Nucleus accumbens (tissue), 56 donors: ENCODE measurements around the gene CNDP1.
"Not testable (repeated sequence)": the region's sequence is repeated elsewhere in the genome, so short reads cannot be mapped to it uniquely, and the experiment has no call there.

Experiments used
- DNase-seq, 56 donors: peaks; one replicate each; lab custom pipeline; 2025; lab: John Stamatoyannopoulos, UW

Gene CNDP1

GRCh38 chr18:74519320-74520095, 14.8 kb upstream of the CNDP1 start:
- peak in 7 of 56 donors; percentile 22 to 40 (median 35) for DNase-seq

DNA sequence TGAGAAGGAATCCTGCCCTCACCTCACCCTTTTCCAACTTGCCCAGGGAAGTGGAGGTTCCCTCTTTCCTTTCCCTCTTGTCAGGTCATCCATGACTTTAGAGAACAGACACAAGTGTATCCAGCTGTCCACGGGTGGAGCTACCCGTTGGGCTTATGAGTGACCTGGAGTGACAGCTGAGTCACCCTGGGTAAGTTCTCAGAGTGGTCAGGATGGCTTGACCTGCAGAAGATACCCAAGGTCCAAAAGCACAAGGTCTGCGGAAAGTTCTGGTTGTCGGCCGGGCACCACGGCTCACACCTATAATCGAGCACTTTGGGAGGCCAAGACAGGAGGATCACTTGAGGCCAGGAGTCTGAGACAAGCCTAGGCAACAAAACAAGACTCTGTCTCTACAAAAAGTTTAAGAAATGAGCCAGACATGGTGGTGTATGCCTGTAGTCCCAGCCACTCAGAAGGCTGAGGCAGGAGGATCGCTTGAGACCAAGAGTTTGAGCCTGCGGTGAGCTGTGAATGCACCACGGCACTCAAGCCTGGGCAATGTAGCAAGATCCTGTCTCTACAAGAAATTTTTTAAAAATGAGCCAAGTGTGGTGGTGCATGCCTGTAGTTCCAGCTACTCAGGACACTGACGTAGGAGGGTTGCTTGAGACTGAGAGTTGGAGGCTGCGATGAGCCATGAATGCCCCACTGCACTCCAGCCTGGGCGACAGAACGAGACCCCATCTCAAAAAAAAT, 14.0 kb upstream of the CNDP1 start:
- DNase-seq = no peak

- no peak for DNase-seq
Observed at GRCh38 chr18:74521068-74521725, 13.1 kb upstream of the CNDP1 start.

DNA sequence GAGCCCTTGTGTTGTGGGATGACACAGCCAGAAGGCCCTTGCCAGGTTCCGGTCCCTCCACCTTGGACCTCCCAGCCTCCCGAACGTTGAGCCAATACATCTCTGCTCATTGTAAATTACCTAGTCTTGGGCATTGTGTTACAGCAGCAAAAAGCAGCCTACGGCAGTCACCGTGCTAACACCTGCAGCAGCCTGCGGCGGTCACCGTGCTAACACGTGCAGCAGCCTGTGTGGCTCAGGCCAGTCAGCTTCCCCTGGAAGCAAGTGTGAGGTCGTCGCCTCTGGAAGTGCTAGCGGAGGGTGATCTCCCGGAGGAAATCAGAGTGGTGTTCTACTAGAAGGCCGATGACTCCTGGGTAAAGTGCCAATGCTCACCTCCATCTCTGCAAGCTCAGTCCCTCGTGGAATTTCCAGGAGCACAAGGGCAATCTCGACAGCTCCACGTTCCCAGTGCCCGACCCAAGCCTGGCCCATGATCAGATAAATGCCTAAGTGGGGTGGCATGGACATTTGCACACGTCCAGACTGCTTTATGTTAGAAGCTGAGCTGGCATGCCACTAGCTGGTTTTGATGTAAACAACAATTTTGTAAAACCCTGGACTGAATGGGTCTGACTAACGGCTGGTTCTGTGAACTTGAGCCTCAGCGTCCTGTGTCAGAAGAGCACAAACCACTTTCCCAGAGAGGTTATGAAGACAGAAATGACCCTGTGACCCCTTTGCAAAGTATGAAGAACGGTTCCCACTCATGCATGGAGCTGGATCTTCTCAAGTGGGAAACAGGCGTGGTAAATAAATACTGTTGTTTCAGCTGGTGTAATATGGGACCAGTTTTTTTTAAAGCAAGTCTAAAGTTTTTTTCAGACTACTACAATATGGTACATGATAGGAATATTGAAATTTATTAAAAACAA, 11.4 kb upstream of the CNDP1 start:
- DNase-seq = no peak

DNA sequence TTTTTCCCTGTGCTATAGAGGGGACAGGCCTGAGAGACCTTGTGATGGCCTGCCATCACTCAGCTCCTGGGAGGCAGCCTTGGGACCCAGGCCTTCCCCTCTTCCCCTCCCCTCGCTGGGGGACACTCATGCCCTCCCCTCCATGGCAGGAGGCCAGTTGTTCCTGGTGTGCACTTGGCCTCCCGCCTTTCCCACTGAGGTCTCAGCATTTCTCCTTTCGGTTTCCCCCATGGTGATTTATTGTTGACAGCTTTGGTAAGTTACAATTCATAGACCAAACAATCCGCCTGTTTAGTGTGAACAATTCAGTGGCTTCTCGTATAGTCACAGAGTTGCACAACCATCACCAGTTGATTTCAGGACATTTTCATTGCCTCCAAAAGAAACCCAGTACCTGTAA, 10.2 kb upstream of the CNDP1 start:
- DNase-seq = peak in 3 of 56 donors; percentile 28 to 41 (median 32)

DNA sequence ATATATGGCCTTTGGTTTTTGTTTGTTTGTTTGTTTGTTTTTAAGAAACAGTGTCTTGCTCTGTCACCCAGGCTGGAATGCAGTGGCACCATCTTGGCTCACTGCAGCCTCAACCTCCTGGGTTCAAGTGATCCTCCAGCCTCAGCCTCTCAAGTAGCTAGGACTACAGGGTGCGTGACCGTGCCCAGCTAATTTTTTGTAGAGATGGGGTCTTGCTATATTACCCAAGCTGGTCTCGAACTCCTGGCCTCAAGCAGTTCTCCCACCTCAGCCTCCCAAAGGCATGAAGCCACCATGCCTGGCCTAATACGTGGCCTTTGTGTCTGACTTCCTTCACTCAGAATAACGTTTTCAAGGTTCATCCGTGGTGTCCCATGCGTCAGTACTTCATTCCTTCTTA, 9.4 kb upstream of the CNDP1 start:
- not testable (repeated sequence) for DNase-seq

DNA sequence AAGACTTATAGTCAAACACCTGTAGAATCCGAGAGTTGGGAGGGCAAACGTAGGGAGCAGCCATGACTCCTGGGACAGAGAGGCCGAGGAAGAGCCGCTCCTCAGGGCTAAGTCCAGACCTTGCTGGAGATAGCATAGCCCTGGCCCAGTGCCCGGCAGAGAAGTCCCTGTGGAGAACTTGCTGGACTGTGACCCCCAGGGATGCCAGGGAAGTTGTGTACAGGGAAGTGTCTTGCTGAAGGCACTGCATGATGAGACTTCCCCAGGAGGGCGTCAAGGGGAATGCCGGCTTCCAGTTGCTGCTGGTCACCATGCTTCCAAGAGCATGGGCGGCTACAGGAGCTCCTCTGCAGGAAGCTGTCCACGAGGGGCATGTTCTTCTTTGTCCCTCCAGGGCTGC, 8.6 kb upstream of the CNDP1 start:
- DNase-seq = no peak

DNA sequence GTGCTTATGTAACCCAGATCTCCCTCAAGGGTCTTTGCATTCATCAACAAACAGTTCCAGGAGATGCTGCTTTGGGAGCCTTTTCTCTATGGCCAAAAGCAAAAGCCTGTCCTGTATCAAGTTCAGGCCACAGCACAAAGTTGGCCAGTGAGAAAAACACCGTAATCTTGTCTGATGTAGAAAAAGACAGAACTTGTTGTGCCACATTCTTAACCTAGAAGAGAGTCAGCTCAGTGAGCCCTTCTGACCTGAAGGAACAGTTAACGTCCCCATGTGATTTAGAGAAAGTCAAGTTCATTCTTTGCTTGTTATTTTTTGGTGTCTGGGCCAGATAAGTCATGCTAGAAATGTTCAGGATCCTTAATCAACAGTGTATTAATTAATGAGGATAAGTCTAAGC, 7.8 kb upstream of the CNDP1 start:
- no peak for DNase-seq

GRCh38 chr18:74528478-74528877, 5.8 kb upstream of the CNDP1 start:
- no peak for DNase-seq

- DNase-seq = peak in 2 of 56 donors; percentile 24 to 43
Observed at GRCh38 chr18:74528913-74529312, 5.4 kb upstream of the CNDP1 start.

GRCh38 chr18:74529378-74529777, 4.9 kb upstream of the CNDP1 start:
- no peak for DNase-seq

DNA sequence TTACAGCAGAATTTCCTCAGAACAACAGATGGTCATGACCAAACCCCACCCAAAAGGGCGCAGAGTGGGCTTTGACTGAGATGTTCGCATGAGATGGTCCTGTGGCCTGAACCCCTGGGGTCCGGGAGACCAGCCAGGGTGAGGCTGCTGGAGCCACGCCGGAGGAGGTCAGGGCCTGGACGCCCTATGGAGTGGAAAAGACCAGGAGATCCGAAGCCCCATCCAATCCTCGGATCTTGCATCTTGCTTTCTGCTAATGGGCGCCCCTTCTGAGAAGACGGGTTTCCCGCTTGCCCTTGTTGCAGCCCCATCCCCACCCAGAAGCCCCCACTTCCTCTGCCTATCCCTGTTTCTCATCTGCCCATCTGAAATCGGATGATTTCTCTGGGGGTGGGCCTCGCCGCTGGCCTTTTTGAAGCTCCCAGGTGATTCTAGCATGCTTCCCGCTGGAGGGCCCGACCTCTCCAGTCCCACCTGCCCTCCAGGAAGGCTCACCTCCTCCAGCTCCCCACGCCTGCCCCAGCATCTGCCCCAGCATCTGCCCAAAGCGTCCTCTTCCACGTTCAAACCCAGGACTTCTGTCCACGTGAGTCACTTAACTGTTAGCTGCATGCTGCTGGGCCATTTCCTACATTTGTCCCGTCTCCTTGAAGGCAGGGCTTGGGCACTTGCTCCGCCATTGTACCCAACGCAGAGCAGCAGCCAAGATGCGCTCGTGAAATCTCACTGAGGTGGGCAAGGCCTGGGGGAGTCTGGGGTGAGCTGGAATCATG, 4.3 kb upstream of the CNDP1 start:
- no peak for DNase-seq

GRCh38 chr18:74530584-74530862, 3.8 kb upstream of the CNDP1 start:
- DNase-seq = no peak

DNA sequence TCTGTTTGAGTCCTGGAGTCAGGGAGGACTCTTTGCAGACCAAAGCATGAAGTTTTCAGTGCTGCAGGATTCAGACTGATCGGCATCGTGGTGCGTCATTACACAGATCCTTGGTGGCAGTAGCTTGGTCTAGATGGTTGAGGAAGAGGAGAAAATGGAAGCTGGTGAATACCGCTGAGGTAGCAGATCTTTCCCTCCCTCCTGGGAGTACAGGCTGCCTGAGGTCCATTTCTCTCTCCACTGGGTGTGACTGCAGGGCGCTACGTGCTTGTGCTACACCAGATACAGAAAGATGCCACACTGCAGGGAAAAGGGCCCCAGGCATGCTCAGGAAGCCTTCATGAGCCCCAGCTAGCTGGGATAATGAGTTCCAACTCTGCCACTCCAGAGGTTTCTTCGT, 3.3 kb upstream of the CNDP1 start:
- DNase-seq = no peak

- no peak for DNase-seq
Observed at GRCh38 chr18:74532511-74533025, 1.7 kb upstream of the CNDP1 start.

DNA sequence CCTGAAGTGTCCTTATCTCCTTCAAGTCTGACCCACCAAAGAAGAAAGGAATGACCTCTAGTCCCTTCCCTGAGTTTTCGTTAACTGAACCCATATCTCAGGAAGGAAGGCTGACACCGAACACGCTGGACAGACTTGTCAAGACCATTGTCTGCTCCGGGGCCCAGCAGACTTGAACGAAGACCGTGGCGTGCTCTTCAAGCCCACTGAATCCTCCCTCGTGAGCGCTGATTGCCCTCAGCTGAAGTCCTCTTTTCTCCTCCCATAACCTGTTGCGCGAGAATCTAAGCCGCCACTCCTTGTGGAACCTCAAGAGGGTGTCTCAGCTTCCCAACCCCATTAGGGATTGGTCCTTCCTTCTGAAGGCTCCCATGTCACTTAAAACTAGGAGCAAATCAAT, 634 bp upstream of the CNDP1 start:
- no peak for DNase-seq

DNA sequence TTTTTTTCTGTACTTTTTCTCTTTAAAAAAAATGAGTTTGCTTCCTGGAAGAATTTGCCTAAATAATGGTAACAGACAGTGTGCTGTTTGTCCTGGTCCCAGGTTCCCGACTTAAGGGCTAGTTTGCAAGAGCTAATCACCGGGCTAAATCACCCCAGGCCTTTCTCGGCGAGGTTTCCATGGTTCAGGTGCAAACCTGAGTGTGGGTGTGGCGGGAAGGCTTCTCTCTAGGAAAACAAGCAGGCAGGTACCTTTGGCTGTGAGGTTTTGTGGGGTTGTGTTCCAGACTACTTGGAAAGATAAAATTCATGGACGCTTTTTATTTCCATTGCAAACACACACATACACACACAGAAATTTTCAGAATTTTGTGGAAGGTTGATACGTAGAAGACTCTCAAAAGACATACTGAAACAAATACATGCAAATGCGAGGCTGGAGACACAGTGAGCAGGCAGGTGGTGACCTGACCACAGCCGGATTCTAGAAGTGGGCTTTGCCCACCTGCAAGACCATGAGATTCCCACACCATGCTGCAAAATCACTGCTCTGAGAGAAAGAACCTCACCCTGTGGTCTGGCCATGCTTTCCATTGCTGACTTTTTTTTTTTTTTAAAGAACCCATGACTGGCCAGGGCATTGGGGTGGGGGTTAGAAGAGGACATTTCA, 815 bp downstream of the CNDP1 start:
- DNase-seq = no peak

DNA sequence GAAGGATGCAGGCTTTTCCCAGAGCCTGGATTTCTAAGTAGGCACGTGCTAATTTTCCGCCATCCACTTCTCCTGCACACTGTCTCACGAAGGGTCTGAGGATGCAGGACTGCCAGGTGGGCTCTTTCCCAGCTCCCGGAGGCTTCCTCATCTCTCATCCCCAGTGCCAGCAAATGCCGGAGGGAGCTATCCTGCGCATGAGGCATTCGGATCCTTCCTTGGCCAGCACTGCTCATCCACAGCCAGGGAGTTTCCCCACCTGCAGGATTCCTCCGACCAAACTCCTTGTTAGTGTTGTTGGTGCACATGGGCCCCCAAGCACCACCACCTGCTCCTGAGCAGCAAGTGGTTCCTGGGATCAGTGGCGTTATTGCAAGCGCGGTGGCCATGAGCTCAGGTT, 5.0 kb downstream of the CNDP1 start:
- DNase-seq = no peak
